Jurkat, Clone E6-1 (cell line): Measurements from ENCODE around the gene TIAM2.
"Not testable (repeated sequence)": the region's sequence is repeated elsewhere in the genome, so short reads cannot be mapped to it uniquely, and the experiment has no call there.

Source experiments
- DNase-seq: peaks from one replicate; pipeline ENCODE4 v3.0.0-alpha.2; 2011; ENCODE audit warnings: low read depth, low spot score
- H3K4me3 ChIP-seq: 2 replicates; pipeline ENCODE4 v1.5.1; 2011; ENCODE audit warnings: mild to moderate bottlenecking, low read length, control low read depth, moderate library complexity

Gene TIAM2

DNA sequence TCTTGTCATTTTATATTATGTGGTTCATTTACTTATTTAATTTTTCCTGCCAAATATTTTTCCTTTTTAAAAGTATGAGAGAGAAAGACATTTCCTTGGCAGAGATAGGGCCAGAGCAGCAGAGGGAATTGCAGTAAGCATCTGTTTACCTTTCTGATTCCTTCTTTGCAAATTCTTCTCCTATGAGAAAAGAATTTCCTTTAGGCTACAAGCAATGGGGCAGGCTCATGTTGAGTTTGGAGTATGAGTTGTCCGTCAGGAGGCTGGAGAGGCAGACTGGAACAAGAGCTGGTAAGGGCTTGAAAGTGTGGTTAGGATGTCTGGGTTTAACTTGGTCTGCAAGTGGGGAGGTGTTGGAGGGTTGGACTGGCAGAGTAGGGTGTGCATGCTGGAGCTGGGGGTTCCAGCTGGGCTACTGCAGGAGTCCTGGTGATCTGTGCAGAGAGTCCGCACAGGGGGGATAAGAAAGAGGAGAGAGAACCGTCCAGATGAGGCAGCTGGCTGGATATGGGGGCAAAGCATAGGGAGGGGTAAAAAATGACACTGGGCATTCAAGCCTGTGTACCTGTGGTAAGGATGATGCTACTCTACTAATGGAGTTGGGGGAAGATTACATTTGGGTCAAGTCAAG, 19.7 kb downstream of the TIAM2 start:
- H3K4me3 ChIP-seq: no peak overlapping the region
- no peak for DNase-seq

DNA sequence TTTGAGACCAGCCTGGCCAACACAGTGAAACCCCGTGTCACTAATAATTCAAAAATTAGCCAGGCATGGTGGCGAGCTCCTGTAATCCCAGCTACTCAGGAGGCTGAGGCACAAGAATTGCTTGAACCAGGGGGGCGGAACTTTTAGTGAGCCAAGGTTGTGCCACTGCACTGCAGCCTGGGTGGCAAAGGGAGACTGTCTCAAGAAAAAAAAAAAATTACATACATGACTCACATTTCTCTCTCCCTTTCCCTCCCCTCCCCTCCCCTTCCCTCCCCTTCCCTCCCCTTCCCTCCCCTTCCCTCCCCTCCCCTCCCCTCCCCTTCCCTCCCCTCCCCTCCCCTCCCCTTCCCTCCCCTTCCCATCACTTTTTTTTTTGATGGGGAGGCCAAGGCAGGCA, 23.3 kb downstream of the TIAM2 start:
- H3K4me3 ChIP-seq, DNase-seq: not testable (repeated sequence)

DNA sequence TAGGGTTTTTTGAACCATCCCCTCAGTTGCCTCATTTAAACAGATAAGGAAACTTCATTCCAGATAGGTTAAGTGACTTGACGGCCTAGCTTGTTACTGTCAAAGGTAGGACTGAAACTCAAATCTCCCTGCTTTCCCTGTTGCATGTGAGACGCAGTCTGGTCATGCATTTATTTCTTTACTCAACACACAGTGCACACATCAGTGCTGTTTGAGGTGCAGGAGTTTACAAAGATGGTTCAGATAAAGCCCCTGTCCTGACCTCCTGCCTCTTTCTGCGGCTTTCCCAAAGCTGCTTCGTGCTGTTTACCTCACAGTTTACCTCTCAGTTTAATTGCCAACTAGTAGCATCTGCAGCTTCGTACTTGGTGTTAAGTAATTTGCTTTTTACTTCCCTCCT, 26.6 kb downstream of the TIAM2 start:
- no peak overlapping the region for H3K4me3 ChIP-seq
- DNase-seq: no peak

DNA sequence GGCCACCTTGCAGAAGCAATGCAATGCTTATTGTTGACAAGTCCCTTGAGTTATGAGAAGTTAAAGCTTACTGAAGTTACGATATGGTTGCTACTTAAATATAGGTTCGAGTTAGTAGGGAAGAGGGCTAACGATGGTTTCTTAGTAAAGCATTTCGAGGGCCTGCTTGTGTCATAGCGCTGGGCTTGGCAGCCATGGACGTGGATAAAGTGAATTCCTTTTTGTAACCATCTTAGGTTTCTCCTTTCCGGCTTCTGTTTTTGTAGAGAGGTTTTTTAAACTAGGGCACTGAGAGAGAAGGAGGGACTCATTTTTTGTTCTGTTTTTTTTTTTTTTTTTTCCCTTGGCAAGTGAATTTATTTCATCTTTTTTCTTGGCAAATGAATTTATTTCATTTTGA, 27.6 kb downstream of the TIAM2 start:
- H3K4me3 ChIP-seq: no peak overlapping the region
- DNase-seq: no peak

DNA sequence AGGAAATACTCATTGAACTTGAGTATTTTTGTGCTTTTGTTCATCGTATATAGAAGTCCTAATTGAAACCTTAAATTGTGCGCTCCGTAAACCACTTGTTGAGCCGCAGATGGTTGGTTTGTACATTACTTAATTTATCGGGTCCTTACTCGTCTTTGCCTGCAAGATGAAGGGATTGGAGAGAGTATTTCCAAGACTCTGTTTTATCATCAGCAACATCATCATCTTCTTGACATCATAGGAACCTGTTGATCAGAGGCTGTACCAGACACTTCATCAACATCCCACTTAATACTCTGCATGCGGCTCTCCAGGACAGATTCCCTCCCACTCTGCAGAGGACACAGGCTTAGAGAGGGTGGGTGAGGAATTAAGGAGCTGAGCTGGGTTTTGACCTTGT, 28.6 kb downstream of the TIAM2 start:
- H3K4me3 ChIP-seq: no peak overlapping the region
- no peak for DNase-seq

DNA sequence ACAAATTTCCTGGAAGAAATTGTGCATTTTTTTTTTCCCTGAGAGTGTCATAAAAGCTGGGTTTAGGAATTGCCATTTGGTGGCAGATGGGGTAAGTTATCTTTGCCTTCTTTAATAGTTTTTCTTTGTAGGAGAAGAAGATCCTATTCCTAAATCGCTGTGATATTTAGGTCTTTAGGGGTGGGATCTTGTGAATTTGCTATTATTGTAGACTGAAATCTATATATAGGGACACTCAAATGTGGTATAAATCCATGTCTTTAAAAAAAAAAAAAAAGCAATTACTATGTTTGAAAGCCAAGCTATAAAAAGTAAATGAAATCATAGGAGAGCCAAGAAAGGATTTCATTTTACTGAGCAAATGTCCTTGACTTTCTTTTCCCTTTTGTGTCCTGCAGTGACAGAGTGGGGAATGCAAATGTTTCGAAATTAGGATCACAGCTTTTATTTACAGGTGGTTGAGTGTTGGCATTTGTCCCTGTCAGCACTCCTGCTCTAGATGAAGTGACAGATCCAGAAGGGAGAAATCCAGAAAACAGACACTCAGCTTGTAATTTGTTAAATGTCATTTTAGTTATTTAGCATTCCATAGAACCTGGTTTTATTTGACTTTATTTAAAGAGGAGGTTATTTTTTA, 29.4 kb downstream of the TIAM2 start:
- no peak for DNase-seq
- no peak overlapping the region for H3K4me3 ChIP-seq

DNA sequence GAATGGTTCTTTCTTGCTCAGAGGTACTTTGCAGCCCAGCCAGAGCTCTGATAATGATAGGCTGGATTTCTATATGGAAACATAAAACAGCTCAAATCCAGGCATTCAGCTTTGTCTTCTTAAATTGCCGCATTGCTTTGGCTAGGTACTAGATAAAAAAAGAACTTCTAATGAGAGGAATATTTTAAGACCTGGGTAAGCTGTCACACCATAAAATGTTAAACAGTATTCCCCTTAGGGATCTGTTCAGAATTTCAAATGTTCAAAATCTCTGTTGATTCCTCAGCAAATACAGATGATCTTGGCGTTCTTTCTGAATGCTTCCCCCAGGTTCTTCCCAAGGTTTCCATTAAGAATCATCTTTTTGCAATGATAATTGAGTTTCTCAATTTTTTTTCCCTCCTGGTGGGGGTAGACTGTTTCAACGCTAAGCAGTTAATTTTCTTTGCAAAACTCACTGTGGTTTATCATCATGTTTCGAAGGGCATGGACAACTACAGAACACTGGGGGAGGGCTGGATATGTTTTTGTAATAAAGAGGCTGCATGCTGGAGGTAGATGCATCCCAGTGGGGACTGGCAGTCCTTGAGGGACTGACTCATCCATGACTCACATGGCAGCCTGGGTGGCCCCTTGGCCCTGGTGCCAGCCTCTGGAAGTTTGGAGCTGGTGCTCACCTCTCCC, 31.0 kb downstream of the TIAM2 start:
- no peak overlapping the region for H3K4me3 ChIP-seq
- no peak for DNase-seq

DNA sequence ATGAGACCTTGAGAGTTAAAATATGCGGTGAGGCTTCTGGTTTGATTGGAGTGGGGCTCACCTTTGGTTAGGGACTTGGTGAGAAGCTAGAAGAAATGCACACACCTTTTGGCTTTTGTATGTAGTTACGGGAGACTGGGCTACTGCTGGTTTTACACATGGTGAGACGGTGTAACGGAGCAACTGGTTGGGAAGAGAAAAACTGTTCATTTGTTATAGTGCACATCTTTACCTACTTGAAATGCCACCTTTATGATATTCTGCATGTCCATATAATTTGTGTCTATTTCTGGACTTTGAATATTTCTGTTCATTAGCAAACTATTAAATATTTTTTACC, 31.6 kb downstream of the TIAM2 start:
- H3K4me3 ChIP-seq: no peak overlapping the region
- DNase-seq: no peak

DNA sequence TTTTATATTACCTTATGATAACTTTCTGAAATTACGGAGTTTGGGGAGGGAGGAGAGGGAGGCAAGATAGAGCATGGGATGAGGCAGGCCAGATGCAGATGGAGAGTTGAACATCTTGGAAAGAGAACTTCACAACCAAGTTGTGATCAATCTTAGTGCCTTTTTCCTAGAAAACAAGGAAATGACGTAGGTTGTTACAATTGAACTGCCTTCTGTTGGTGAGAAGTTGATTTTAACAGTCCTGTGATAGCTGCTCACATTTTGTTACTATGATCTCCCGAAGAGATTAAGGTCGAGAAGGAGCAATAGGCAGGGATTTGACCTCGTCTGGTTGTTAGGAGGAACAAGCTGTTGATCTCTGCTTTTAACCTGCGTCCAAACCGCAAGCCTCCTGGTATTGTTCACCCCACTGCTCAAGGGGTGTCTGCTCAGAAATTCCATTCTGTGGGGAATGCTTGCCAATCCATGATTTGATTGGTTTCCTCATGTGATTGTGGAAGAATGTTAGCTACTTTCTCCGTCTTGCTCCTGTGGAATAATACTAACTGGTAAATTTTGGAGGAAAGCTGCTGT, 35.1 kb downstream of the TIAM2 start:
- no peak for DNase-seq
- H3K4me3 ChIP-seq: no peak overlapping the region

DNA sequence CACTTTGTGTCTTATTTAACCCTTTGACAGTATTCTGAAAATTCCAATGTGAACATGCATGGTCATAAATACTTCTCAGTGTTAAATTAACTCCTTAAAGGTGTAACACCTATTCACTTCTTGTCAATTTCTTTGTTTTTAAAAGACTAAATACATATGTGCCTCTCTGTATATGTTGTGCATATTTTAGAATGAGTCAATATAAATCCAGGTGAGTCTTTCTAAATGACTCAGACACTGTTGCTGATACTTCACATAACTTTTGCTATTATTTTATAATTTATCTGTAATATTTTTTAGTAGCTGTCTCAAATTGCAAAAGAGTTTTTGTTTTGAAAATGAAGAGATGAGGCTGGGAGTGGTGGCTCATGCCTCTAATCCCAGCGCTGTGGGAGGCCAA, 36.0 kb downstream of the TIAM2 start:
- no peak for DNase-seq

DNA sequence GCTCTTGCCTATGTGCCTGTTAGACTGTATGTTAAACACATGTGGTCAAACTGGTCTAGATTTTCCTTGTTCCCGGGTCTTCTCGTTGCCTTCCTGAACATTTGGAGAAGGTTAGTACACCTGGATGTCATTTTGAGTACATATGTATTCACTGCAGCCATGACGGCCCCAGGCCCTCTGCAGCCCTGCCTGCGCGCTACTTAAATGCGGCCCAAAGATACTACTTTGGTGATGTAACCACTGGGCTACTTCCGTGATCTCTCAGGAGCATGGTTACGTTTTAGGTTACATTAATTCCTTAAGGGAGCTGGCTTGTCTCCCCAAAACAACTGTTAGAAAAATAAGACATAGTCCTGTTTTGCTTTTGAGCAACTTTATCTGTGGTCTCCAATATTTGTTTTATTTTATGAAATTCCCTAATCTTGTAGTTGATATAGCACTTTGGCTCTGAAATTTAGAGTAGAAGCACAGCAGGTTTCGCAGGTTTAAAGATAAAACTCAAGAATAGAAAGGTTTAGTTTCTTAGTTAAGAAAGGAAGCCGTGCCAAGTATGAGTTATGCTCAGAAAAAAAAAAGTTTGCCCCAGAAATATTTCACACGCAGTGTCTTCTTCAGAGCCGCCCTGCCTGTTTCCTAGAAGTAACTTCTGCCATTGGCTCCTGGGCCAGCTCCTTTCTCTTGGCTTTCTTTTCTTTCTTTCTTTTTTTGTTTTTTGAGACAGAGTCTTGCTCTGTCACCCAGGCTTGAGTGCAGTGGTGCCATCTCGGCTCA, 38.1 kb downstream of the TIAM2 start:
- no peak overlapping the region for H3K4me3 ChIP-seq
- no peak for DNase-seq

More for the DNA sequence above, 36.0 kb downstream of the TIAM2 start:
- H3K4me3 ChIP-seq: no peak overlapping the region

DNA sequence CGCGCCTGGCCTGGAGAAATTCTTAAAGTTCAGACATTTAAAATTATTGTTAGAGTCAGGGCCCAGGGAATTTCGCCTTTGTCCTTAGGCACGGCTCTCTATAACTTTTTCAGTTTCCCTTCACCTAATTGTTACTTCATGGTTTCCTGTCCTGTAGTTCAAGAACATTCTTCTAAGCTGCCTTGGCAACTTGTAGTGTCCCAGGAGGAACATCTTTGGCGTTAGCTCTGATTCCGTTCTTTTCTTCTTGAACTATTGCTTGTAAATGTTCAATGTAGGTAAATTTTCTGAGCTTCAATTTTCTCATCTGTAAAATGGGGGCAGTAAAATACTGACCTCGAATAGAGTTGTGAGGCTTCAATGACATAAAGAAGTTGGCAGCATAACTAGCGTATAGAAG, 41.8 kb downstream of the TIAM2 start:
- H3K4me3 ChIP-seq: no peak overlapping the region
- no peak for DNase-seq

DNA sequence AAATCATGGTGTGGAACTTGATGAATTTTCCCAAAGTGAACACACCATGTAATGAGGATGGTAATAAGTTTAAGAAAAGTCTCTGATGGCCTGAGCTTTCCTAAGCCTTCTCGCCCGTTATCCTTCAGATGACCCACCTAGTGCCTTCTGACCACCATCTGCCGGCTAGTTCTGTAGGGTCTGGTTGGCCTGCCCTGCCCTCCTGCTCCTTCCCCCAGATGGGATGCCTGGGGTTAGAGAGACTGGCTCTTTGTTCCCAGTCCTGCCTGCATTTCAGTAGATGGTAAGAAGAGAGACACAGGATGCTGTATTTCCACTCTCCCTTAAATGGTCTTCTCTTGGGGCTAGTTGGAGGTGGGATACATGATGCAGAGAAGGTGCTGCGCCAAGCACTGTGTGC, 43.0 kb downstream of the TIAM2 start:
- DNase-seq: no peak
- H3K4me3 ChIP-seq: no peak overlapping the region

DNA sequence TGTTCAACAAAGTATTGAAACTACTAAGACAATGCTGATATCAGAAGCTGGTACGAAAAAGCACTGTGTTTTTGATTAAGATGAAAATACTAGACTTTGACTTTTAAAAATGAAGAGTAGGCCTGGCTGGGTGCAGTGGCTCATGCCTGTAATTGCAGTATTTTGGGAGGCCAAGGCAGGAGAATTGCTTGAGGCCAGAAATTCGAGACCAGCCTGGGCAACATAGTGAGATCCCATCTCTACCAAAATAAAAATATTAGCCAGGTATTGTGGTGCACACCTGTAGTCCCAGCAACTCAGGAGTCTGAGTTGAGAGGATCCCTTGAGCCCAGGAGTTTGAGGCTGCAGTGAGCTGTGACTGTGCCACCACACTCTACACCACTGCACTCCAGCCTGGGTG, 43.4 kb downstream of the TIAM2 start:
- no peak overlapping the region for H3K4me3 ChIP-seq
- DNase-seq: no peak

DNA sequence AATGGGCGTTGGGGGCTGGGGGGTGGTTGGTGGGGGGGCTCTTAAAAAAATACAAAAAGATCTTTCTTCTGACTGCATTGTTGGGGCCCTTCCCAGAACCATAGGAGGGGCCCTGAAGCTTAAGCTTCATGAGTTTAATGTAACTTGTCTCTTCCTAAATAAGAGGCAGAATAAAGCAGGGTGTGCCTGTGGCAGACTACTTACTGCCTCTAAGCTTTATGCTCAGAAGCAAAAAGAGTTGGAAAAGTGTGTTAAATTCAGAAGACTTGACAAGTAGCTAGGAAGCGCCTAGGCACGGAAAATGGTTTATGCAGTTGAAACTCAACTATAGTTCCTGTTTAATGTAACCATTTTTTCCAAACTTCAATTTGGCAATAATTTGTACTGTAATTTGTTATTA, 44.5 kb downstream of the TIAM2 start:
- DNase-seq: no peak
- H3K4me3 ChIP-seq: no peak overlapping the region

DNA sequence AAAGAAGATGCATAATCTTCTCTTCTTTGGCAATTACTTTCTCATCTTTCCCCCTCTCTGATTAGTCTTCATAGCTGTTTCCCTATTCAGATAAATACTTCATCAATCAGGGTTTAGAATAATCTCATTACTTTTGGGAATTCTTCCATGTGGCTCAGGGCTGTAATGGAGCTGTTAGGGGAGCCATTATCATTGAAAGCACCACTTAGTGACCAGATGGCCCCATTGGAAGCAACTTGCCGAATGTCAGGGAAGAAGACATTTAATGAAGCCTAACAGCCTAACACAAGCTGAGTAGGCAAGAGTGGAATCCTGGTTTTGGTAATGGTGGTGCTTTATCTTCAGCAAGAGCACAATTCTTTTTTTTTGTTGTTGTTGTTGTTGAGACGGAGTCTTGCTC, 45.0 kb downstream of the TIAM2 start:
- H3K4me3 ChIP-seq: no peak overlapping the region
- DNase-seq: no peak

DNA sequence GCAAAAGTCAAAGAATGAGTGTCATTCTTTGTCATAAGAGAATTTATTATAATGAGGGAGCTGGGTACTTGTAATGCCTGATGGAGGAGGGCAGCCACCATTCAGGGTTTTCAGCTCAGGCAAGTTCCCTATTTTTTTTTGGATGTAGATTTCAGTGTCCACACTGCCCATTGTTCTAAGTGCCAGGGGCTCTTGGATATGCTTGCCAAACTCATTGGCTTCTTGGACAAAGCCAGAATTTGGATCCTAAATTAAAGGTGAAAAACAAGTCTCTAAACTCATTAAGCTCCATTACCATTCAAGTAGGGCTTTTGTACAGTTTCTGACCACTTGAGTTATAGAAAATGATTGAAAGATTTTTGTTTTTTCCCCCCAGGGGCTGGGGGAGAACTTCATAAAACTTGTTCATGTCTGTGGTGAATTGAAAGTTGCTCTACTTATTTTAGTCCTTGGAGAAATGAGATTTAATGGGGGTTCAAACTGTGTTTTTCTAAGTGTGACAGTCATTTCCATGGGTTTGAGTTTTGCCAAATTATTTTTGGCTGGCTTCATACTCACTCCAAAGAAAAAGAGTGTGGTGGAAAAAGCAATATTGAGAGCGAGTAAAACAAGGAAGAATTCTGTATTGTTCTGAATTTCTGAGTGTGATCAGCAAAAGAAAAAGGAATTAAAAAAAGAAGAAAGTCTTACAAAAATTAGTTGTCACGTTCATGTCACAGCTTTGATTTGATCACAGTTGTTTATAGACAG, 46.0 kb downstream of the TIAM2 start:
- no peak for DNase-seq
- H3K4me3 ChIP-seq: no peak overlapping the region

DNA sequence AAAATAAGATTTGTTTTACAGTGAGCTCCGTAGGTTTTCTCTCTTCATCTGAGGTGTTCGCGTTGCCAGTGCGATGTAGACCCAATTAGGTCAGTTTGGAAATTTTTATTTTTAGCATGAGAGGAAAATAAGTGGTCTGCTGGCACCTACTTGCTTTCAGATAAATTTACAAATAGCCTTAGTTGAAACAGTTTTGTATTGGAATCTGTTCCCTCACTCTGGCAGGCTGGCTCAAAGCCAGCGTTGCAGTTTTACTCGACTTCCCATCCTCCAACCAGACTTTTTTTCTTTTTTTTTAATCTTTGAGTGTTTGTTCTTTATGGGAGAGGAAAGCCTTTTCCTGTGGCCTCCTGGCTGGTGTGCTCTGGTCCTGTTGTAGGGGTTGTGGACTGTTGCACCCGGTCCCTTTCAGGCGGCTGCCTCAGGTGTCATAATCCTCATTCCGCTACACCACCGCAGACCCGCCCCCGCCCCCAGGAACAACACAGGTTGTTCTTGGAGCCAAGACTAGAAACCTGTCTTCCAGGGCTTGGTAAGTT, 46.7 kb downstream of the TIAM2 start:
- no peak for DNase-seq
- no peak overlapping the region for H3K4me3 ChIP-seq

DNA sequence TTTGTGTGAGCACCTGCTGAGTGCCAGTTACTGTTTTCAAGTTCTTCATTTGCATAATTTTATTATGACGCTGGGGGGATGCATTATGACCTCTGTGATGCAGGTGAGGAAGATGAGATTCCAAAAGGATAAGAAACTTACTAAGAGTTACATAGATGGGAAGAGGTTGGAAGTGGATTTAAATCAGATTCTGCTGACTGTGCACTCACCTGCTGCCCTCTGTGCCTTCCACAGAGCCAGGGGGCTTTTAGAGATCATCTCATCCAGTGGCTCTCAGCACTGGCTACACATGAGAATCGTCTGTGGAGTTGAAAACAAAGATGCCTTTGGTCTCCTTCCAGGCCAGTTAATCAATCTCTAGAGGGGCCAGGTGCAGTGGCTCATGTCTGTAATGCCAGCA, 47.9 kb downstream of the TIAM2 start:
- no peak overlapping the region for H3K4me3 ChIP-seq
- DNase-seq: no peak
